Spleen (tissue), 7 donors: ENCODE data around the gene HSF2BP.
"Not testable (repeated sequence)": the region's sequence is repeated elsewhere in the genome, so short reads cannot be mapped to it uniquely, and the experiment has no call there.

Source experiments
- CTCF ChIP-seq, 11 experiments: fragments of 200-600 bp in 7 of 11; fragments of 450-650 bp in 4 of 11; sonication (generic) in 4 of 11; IDR thresholded peaks in 8 of 11; conservative IDR thresholded peaks in 3 of 11; 1 replicate in 7 of 11; 2 replicates in 4 of 11; pipeline versions ENCODE4 v1.4.0 to v1.8.0; 2016 to 2021; ENCODE audit warnings: antibody characterized with exemption in 11 of 11, inconsistent platforms in 4 of 11, mild to moderate bottlenecking in 1 of 11
- POLR2AphosphoS5 ChIP-seq, 3 donors: sonication (generic); formaldehyde crosslinking; IDR thresholded peaks; one replicate each; pipeline ENCODE4 v1.5.1; 2017; ENCODE audit warnings: antibody characterized with exemption in 3 of 3
- donor health status: DM: no; HTN: no; CAD: no; lungs with moderate emphysema.
- donor health status: DM: no; HTN: no; CAD: no.
- donor health status: DM: no; HTN: no; CAD: no.

- not testable (repeated sequence) for TF ChIP-seq CTCF (IDR thresholded peaks at IDR 0.05 in 8 of 11, conservative IDR thresholded peaks at IDR 0.05 in 3 of 11); POLR2AphosphoS5 (IDR thresholded peaks at IDR 0.05)
Measured at GRCh38 chr21:43540561-43540960, 118.7 kb downstream of the HSF2BP start.
